Neural cell (in vitro differentiated cells): ENCODE results near the gene OSBPL5.

Experiments used
- CTCF ChIP-seq: fragments of 450-650 bp; IDR thresholded peaks from 2 replicates; pipeline ENCODE4 v1.5.1; 2014; ENCODE audit warnings: antibody characterized with exemption, mild to moderate bottlenecking, moderate library complexity; ENCODE audit not compliant: poor library complexity, severe bottlenecking
- RAD21 ChIP-seq: fragments of 450-650 bp; conservative IDR thresholded peaks from 2 replicates; pipeline ENCODE4 v1.6.1; 2014; ENCODE audit warnings: antibody characterized with exemption, mild to moderate bottlenecking, moderate library complexity

GRCh38 chr11:3121416-3121815 is 43.7 kb downstream of the OSBPL5 start:
- TF ChIP-seq RAD21 (no peak), CTCF (no peak)
